ENCODE data around the gene ZP3. TPM values are rescaled to one million over a fixed set of nuclear protein-coding genes. Genes with fewer than 3 reads are reported as not detected.

The ZP3 gene
- total and polyA plus RNA-seq, 2 of the 13 experiments (the other 11 are each of a cell fraction or from before 2014, with no cell fraction given) = not detected

DNA sequence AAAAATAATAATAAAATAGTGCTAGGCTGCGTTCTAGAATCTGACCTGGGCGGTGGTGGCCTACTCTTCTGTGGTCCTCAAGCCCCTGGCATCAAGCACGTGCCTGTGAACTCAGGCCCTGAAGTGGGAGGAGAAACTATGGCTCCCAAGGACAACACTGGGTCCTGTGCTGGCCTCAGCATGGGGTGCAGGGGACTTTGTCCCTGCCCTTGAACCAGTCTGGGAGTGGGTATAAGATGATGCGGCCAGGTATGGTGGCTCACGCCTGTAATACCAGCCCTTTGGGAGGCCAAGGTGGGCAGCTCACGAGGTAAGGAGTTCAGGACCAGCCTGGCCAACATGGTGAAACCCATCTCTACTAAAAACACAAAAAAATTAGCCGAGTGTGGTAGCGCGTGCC, 5.5 kb downstream of the ZP3 start:
- no peak overlapping the region for H3K4me3 ChIP-seq (replicated peaks in 1 of 3; ENCODE audit: insufficient read depth in 1 of 3, low read depth in 2 of 3, low read length in 3 of 3)
- no peaks in the 10 kb centered on the region for H3K36me3 ChIP-seq (replicated peaks in 1 of 2; ENCODE audit: control insufficient read depth in 1 of 2, insufficient read depth in 2 of 2, low read length in 2 of 2)
- H3K27ac ChIP-seq (ENCODE audit: extremely low read length, insufficient read depth, low read length) = no peak overlapping the region
- no peak for ATAC-seq
- no peak overlapping the region for H3K4me2 ChIP-seq (ENCODE audit: low read depth, low read length)
- CTCF ChIA-PET (ENCODE audit: low intra/inter-chr PET ratio, low total read pairs) = no interaction called here
- TF ChIP-seq ZFY (CRISPR knock-in tag; IDR thresholded peaks at IDR 0.05) (0 out of 2 replicates have a peak, but pooled peaks have one; percentile 31), SAFB2 (CRISPR knock-in tag; IDR thresholded peaks at IDR 0.05; ENCODE audit: borderline replicate concordance, low read depth) (no peak), HNF4A (CRISPR knock-in tag; IDR thresholded peaks at IDR 0.05) (peak; percentile 45; the same call in 1 of the 2 replicates)
- TF ChIP-seq, protein P1, sequence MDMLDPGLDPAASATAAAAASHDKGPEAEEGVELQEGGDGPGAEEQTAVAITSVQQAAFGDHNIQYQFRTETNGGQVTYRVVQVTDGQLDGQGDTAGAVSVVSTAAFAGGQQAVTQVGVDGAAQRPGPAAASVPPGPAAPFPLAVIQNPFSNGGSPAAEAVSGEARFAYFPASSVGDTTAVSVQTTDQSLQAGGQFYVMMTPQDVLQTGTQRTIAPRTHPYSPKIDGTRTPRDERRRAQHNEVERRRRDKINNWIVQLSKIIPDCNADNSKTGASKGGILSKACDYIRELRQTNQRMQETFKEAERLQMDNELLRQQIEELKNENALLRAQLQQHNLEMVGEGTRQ (IDR thresholded peaks at IDR 0.05; ENCODE audit: low read depth, low read length) = no peak
- TF ChIP-seq, protein P1 (CRISPR knock-in tag; IDR thresholded peaks at IDR 0.05; ENCODE audit: borderline replicate concordance) = no peak
- TF ChIP-seq, protein P2, sequence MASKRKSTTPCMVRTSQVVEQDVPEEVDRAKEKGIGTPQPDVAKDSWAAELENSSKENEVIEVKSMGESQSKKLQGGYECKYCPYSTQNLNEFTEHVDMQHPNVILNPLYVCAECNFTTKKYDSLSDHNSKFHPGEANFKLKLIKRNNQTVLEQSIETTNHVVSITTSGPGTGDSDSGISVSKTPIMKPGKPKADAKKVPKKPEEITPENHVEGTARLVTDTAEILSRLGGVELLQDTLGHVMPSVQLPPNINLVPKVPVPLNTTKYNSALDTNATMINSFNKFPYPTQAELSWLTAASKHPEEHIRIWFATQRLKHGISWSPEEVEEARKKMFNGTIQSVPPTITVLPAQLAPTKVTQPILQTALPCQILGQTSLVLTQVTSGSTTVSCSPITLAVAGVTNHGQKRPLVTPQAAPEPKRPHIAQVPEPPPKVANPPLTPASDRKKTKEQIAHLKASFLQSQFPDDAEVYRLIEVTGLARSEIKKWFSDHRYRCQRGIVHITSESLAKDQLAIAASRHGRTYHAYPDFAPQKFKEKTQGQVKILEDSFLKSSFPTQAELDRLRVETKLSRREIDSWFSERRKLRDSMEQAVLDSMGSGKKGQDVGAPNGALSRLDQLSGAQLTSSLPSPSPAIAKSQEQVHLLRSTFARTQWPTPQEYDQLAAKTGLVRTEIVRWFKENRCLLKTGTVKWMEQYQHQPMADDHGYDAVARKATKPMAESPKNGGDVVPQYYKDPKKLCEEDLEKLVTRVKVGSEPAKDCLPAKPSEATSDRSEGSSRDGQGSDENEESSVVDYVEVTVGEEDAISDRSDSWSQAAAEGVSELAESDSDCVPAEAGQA (IDR thresholded peaks at IDR 0.05; ENCODE audit: low read depth) = no peak
- TF ChIP-seq, protein P2 (CRISPR knock-in tag; IDR thresholded peaks at IDR 0.05; ENCODE audit: borderline replicate concordance) = no peak
- H2AFZ ChIP-seq (ENCODE audit: low read length) = no peak overlapping the region
- no peak for FAIRE-seq
- no peak overlapping the region for H3K9ac ChIP-seq (ENCODE audit: insufficient read depth, low read depth, low read length)
- in situ Hi-C loops (cut with HindIII; ENCODE audit: extremely low pct_ligation_motif_present, low pct_unique_long_range_greater_than_20kb) (no loop called here), intact Hi-C loops (cut with micrococcal nuclease; ENCODE audit: unreplicated experiment) (no loop called here)
- WGBS (ENCODE audit: low lambda C conversion rate) = 75% methylated on average over 4 of the region's 9 CpGs
- H3K27me3 ChIP-seq (ENCODE audit: control insufficient read depth in 1 of 2, insufficient read depth in 2 of 2, low read length in 2 of 2) = peaks cover under 1 to 11% of the 10 kb centered on the region in 2 experiments; a peak in 2 of 5 replicates
- DNase-seq (ENCODE audit: low spot score) = no peak
- H3K79me2 ChIP-seq (ENCODE audit: insufficient read depth, low read length) = no peaks in the 10 kb centered on the region
- H3K9me3 ChIP-seq (ENCODE audit: low read length) = no peaks in the 10 kb centered on the region
- peaks cover 15% of the 10 kb centered on the region; the same call in 1 of the 2 replicates for H3K4me1 ChIP-seq (ENCODE audit: insufficient read depth, low read length)
- H4K20me1 ChIP-seq (ENCODE audit: insufficient read depth, low read length) = no peaks in the 10 kb centered on the region
- POLR2A ChIA-PET = no interaction called here
- BruUV-seq (replicated peaks) = no TSS peak
